Stimulated activated CD4-positive, alpha-beta T cell treated with anti-CD3 and anti-CD28 coated beads, Interleukin-15, amount 100 ng/mL, for 24 hours (primary cell): ENCODE data around the gene MOK.
A peak's percentile ranks its signal among the peaks of the same experiment; 100 is the strongest.
"Not testable (repeated sequence)": the region's sequence is repeated elsewhere in the genome, so short reads cannot be mapped to it uniquely, and the experiment has no call there.

Experiments used
- DNase-seq: peaks from one replicate; pipeline ENCODE4 v3.0.0-alpha.2; 2020

MOK gene, protein sequence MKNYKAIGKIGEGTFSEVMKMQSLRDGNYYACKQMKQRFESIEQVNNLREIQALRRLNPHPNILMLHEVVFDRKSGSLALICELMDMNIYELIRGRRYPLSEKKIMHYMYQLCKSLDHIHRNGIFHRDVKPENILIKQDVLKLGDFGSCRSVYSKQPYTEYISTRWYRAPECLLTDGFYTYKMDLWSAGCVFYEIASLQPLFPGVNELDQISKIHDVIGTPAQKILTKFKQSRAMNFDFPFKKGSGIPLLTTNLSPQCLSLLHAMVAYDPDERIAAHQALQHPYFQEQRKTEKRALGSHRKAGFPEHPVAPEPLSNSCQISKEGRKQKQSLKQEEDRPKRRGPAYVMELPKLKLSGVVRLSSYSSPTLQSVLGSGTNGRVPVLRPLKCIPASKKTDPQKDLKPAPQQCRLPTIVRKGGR

DNA sequence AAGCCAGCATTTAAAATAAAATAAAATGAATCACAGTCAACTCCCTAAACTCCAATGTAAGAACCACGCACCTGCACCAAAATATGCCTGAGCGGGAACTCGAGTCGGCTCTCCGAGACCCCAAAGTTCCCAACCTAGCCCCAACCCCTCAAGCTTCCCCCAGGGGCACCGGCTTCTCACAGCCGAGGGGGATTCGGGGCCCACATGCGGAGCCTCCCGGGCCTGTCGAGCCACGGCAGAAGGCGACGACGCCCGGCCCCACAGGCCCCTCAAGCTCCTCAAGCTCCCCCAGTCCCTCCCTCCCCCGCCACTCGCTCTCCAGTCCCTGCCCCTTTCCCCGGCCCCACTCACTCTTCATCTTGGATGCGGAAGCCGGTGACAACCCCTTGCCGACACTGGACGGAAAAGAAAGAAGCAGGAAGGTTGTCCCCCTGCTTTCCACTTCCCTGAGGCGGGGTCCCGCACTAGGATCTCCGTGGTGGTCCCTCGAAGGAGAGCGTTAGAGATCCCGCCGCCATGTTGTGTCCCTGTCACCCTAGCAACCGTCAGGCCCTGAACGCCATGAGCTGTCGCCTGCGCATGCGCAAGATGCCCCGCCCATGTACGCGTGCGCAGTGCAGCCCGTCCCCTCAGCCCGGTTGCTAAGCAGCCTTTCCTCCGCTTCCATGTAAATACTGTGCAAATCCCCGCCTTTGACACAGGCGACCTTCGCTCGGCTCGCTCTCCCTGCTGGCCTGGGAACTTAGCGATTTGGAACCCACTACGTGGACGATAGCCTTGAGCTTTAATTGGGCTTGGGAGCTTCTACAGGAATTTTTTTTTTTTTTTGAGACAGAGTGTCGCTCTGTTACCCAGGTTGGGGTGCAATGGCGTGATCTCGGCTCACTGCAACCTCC lies at the start of gene MOK:
Gene MOK, minus strand, starts transcription at position 554 of the 896 bp plus-strand sequence. Its CDS starts 196 bp downstream, at position 358.
- peak; percentile 95 for DNase-seq

DNA sequence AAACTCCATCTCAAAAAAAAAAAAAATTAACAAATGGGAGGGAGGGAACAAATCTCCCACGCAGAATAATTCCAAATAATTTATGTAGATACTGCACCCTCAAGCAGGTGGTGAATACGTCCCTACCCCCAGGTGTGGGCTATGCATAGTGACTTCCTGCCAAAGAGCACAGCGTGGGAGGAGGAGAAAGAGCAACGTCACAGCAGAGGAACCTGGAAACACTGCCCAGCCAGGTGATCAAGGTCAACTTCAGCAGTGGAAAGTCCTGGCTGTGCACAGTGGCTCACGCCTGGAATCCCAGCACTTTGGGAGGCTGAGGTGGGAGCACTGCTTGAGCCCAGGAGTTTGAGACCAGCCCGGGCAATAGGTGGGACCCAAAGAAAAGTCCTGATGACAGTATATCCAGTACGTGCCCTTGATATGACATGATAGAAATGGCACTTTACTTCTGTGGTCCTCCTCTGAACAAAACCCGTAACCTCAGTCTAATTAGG lies 48.2 kb upstream of the MOK start:
- no peak for DNase-seq

DNA sequence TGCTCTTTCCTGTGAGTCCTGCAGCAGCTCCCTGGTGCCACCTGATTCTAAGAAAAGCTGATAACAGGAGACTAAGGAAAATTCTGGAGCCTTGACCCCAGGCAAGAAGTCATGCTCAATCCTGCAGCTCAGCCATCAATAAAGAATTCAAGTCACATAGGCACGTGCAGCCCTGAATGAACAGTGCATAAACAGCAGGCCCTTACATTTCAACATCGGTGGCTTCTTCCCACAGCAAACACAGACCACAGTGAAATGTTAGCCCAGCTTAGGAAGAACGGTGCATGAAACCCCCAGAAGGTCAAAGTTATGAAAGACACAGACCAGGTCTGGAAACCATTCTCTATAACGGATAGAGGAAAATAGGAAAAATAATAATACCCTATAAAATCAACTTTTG lies 47.2 kb upstream of the MOK start:
- DNase-seq = no peak

DNA sequence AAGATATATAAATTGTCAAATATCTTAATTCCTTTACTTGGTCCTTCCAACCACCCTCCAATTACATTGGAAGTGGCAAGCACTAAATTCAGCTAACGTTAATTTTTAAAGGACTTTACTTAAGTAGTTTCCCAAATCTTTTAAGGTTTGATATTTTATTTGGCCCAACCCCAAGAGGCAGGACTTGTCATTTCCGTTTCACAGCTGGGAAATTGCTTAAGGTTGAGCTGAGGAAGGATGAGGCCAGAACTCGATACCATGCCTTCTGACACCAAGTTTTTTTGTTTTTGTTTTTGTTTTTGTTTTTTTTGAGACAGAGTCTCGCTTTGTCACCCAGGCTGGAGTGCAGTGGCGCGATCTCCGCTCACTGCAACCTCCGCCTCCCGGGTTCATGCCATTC lies 46.6 kb upstream of the MOK start:
- not testable (repeated sequence) for DNase-seq

DNA sequence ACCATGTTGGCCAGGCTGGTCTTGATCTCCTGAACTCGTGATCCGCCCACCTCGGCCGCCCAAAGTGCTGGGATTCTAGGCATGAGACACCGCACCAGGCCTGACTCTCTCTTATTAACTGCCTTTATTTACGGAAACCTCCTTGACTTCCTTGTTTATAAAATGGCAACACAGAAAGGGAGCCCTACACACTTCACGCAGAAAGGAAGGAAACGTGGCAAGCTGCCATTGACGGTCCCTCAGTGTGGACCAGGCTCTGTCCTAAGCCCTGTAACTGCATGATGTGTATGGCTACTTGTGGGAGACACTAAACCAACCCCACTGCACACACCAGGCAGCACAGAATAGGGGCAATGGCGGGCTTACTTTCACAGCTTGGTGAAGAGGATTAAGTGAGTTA lies 46.1 kb upstream of the MOK start:
- no peak for DNase-seq

DNA sequence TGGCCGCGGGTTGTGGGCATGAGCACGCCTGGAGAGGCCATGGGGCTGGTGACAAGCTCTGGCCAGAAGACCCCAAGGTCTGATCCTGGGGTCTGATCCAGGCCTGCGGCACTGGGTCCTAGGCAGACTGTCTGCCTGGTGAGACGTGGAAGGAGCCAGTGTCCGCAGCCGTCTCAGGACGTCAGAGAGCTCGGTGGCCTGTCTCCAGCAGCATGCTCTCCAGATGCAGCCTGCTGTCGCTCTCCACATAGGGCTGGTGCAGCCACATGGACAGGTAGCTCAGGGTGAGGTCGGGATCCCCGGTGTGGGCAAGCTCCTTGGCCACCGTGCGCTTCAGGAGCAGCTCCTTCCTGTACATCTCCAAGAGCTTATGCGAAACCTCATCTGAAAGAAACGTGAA lies 43.4 kb upstream of the MOK start:
- no peak for DNase-seq

DNA sequence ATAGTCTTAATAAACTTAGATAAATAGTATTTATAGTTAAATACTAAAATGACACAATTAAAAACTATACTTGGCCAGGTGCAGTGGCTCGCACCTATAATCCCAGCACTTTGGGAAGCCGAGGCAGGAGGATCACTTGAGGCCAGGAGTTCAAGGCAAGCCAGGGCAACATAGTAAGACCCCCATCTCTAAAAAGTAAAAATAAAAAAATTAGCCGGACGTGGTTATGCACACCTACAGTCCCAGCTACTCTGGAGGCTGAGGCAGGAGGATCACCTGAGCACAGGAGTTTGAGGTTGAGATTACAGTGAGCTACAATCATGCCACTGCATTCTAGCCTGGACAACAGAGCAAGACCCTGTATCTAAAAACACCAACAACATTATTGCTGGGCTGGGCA lies 41.7 kb upstream of the MOK start:
- DNase-seq = no peak

DNA sequence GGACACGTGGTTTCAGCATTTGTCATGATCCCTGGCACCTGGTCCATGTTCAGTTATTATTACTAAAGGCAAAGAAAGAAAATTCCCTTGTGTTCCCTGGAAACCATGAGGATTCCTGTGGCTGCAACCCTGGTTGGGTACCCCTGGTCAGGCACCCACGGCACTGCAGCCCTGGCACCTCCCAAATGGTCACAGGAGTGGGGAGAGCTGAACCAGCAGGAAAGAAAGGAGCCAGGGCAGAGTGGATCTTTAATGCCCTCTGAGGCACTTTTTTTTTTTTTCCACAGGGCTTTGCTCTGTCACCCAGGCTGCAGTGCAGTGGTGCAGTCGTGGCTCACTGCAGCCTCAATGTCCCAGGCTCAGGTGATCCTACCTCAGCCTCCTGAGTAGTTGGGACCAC lies 40.3 kb upstream of the MOK start:
- no peak for DNase-seq

DNA sequence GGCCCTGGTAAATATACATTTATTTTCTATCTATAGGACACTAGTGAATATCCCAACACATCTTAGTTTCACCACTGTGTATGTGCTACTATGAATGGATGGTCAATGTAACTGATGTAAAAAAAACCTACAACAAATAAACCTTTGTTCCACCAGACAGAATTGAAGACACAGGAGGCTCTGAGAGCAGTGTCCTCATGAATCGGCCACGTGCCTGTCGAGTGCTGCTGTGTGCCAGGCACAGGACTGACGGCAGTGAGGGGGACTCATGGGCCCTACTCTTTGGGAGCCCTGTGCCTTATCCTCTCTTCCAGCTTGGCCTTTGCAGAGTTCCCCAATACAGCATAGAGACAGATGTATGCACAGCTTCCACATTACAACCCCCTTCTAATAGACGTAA lies 39.5 kb upstream of the MOK start:
- DNase-seq = no peak

DNA sequence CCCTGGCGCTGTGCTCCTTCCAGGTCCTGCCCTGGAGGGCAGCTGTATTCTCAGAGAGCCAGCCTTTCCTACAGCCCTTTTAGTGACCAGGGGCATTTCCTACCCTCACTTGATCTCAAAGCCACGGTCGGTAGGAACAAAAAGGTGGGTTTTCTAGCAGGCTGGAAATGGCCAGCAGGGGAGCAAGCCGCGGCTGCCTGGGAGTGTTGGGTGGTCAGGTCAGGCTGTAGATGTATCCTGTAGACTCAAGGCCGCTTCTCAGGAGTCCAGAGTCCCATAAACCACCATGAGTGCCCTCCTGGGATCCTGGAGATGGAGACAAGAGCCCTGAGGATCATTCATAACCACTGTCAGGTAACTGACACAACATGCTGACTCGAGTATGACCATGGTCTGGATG lies 39.1 kb upstream of the MOK start:
- DNase-seq = no peak

DNA sequence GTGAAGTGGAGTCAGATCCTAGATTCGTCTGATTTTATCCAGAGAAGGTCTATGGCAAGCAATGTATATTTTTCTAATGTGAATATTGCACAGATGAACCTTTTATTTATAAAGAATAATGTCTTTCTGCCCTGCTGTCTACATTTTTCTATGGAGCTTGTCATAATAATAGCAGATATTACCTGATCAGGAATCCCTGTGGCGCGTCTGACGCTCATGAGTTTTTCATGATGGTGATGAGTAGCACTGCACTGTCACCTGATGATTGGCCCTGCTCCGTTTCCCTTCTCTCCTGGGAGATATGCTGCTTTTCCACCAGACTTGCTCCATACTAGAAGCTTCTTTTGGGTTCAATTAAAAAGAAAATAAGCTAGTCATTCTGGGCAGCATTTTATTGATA lies 37.3 kb upstream of the MOK start:
- DNase-seq = no peak

DNA sequence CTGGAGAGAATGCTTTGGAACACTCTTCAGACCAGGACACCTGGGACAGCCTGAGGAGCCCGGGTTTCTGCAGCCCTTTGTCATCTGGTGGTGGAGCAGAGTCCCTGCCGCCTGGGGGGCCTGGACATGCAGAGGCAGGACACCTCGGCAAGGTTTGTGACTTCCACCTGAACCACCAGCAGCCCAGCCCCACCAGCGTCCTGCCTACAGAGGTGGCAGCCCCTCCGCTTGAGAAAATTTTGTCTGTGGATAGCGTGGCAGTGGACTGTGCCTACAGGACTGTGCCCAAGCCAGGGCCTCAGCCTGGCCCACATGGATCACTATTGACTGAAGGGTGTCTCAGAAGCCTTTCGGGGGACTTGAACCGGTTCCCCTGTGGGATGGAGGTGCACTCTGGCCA lies 36.6 kb upstream of the MOK start:
- DNase-seq = no peak

DNA sequence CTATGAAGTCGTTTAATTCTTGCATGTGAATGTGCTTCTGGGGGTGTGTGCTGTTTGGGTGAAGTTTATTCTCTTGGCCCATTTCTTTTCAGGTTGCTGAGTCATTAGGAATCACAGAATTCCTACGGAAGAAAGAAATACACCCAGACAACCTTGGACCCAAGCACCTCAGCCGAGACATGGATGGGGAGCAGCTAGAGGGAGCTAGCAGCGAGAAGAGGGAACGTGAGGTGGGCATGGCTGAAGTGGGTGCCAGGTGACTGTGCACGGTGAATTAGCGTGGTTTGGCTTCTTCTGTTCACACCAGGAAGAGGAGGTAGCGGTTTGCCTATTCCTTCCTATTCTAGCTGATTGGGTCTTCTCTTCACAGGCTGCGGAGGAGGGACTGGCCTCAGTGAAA lies 33.8 kb upstream of the MOK start:
- no peak for DNase-seq

DNA sequence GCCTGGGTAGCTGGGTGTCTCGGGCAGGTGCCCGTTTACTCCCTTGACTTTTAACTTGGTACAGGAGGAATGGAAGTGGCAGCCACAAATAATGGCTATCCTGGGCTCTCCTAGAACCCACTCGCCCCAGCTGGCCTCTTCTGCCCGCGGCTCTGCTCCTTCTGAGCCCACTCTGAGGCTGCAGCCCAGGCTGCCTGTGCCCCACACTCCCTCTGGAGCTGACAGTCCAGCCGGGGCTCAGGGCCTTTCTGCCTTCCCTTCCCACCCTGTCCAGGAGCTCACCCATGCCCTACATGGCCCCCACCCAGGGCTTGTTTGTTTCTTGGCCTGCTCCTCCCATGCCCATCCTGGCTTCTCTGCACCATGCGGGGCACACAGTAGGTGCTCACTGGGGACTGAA lies 30.2 kb upstream of the MOK start:
- DNase-seq = no peak

DNA sequence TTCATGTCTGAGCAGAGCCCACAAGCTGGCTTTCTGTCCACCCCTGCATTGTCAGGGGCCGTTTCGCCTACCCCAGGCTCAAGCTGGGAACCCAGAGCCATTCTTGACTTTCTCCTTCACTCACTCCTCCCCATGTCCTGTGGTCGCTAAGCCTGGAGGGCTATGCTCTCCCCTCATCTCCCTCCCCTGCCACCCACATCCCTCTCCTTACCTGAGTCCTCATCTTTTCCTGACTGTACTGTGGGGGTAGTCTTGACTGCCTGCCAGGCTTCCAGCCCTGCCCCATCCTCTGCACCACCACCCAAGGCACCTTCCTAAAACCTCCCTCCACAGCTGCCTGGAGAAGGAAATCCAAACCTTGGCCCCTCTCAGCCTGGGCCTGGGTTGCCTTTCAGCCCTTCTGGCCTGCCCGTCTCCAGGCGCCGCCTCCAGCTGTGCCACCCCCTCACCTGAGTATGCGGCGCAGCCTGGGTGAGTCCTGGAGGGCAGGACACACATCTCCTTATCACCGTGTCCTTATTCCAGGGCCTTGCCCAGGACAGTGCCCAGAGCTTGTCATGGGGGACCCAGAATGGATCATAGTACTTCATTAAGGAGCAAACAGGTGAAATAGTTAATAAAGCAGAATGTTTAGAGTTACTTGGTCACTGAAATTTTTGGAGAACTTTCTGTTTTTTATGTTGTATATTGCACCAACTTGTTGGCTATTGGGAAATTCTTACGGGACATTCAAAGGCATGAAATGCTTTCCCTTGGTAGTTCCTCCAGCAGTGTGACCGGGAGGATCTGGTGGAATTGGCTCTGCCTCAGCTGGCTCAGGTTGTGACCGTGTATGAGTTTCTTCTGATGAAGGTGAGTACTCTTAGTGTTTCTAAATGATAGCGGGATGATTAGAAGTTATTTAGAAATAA lies 29.1 kb upstream of the MOK start:
- no peak for DNase-seq

DNA sequence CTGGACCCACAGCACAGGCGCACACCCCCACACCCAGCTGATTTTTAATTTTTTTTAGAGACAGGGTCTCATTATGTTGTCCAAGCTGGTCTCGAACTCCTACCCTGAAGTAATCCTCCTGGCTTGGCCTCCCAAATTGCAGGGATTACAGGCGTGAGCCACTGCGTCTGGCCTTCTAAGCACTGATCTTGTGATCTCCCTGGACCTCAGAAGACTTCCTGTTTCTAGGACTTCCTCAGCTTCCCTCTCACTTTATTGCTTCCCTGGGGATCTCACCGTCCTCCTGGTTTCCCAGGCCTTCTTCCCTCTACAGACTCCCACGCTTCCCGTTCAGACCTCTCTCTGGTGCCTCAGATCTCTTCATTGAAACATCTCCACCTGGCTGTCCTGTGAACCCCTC lies 28.4 kb upstream of the MOK start:
- no peak for DNase-seq

DNA sequence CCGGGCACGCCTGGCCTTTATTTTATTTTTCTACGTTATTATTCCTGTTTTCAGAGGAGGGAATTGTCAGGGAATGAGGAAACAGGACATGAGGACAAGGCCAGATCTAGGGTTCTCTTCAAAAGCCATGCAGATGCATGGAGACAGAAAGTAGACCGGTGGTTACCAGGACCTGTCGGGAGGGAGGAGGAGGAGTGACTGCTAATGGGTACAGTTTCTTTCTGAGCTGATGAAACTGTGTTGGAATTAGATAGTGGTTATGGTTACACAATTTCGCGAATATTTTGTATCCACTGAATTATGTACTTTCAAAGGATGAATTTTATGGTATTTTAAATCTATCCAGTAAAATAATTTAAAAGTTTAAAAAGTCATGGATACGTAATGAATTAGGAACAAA lies 25.8 kb upstream of the MOK start:
- DNase-seq = no peak

DNA sequence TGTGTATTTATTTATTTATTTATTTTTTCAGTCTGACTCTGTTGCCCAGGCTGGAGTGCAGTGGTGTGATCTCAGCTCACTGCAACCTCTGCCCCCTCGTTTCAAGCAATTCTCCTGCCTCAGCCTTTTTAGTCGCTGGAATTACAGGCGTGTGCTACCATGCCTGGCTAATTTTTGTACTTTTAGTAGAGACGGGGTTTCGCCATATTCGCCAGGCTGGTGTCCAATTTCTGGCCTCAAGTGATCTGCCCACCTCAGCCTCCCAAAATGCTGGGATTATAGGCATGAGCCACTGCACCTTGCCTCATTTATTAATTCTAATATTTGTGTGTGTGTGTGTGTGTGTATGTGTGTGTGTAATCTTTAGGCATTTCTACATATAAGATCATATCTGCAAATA lies 24.4 kb upstream of the MOK start:
- DNase-seq = not testable (repeated sequence)

DNA sequence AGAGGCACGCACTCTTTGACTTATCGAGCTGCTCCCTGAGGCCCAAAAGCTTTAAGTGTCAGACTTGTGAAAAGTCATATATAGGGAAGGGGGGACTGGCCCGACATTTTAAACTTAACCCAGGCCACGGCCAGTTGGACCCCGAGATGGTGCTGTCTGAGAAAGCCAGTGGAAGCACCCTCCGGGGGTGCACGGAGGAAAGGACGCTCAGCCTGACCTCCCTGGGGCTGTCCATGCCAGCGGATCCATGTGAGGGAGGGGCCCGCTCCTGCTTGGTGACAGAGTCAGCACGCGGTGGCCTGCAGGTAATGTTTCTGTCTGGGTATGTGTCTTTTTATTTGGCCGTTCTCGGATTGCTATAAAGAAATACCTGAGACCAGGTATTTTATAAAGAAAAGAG lies 21.6 kb upstream of the MOK start:
- no peak for DNase-seq

DNA sequence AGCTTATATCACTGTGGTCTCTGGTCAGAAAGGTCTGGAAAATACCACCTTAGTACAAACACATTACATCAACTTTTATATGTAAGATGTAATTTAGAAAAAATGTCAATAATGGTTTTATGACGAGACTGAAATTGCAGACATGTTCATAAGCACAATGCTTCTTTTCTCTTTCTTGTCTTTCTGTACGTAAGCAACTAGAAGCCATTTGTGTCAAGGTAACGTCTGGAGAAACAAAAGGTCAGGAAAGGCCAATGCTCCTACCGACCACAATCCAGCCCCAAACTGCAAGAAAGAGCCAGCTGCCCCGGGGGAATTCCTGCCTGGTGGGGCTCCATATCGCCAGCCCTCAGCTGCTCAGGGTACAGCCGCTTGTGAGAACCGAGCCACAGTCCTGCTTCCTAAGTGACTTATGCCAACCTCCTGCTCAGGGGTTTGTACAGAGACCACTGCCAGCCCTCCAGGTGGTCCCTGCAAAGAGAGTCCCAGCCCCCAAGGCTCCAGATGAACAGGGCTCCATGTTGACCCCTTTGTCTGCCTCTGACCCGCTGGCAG lies 20.9 kb upstream of the MOK start:
- no peak for DNase-seq

DNA sequence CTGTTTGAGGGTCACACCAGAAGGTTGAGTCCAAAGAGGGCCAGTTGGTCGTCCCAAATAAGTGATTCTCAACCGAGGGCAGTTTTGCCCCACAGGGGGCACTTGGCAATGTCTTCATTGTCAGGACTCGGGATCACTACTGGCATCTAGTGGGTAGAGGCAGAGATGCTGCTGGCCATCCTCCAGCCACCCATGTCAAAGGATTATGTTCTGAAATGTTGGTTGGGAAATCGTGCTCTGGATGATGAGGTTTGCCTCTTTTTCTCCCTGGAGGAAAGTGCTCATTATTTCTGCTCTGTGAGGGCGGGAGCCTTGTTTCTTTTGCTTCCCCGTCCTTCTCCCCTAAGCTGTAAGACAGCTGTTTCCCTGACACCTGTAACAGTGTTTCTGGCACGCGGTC lies 18.1 kb upstream of the MOK start:
- DNase-seq = peak; percentile 42
